ENCODE measurements around the gene UMAD1.

The UMAD1 gene

DNA sequence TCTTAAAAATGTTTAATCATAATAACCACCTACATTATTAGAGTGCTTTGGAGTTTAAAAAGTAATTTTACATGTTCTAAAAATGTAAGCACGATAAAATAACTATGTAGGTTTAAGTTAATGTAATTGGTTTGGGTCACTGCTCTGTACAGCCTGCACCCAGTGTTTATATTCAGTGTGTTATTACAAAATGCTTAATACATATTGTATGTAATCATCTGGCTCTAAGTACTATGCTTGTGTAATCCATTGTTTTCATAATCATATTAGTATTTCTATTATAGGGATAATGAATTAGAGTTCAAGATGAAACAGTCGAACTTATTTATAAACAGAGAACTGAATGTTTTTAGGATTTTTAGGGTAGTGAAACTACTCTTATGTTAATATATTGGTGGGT is 64.8 kb downstream of the UMAD1 start:
- Histone ChIP-seq H3K4me1 (peaks cover 0 to 35% (median 5%) of the 10 kb centered on the region in 4 donors), H3K27me3 (no peaks in the 10 kb centered on the region), H3K9me3 (no peaks in the 10 kb centered on the region), H3K27ac (no peak overlapping the region), H3K4me3 (no peak overlapping the region), H3K36me3 (no peaks in the 10 kb centered on the region)
- intact Hi-C loops (cut with DNase I; ENCODE audit: low total_unique reads) = no loop called here
- TF ChIP-seq, protein P1, sequence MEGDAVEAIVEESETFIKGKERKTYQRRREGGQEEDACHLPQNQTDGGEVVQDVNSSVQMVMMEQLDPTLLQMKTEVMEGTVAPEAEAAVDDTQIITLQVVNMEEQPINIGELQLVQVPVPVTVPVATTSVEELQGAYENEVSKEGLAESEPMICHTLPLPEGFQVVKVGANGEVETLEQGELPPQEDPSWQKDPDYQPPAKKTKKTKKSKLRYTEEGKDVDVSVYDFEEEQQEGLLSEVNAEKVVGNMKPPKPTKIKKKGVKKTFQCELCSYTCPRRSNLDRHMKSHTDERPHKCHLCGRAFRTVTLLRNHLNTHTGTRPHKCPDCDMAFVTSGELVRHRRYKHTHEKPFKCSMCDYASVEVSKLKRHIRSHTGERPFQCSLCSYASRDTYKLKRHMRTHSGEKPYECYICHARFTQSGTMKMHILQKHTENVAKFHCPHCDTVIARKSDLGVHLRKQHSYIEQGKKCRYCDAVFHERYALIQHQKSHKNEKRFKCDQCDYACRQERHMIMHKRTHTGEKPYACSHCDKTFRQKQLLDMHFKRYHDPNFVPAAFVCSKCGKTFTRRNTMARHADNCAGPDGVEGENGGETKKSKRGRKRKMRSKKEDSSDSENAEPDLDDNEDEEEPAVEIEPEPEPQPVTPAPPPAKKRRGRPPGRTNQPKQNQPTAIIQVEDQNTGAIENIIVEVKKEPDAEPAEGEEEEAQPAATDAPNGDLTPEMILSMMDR (IDR thresholded peaks at IDR 0.05) = no peak
- no peak for DNase-seq

DNA sequence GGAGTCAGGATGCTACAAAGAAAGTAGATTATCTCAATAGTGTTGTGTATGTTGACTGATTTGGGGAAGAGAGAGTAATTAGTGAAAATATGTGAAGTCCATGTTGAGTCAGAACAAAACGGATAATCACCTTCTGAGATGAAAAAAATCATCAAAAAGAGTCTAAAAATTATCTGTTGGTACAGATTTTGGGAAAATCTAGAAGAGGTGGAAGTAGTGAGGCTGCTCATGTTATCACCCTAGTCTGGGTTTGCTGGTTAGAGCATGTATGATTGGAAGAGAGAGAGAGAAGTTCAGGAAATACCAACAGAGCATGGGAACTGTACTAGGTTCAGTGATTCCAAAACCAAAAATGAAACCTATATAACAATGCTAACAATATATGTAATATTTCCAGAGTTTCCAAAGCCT is 65.6 kb downstream of the UMAD1 start:
- Histone ChIP-seq H3K36me3 (no peaks in the 10 kb centered on the region), H3K4me1 (peaks cover 0 to 29% (median 5%) of the 10 kb centered on the region in 4 donors), H3K4me3 (no peak overlapping the region)

DNA sequence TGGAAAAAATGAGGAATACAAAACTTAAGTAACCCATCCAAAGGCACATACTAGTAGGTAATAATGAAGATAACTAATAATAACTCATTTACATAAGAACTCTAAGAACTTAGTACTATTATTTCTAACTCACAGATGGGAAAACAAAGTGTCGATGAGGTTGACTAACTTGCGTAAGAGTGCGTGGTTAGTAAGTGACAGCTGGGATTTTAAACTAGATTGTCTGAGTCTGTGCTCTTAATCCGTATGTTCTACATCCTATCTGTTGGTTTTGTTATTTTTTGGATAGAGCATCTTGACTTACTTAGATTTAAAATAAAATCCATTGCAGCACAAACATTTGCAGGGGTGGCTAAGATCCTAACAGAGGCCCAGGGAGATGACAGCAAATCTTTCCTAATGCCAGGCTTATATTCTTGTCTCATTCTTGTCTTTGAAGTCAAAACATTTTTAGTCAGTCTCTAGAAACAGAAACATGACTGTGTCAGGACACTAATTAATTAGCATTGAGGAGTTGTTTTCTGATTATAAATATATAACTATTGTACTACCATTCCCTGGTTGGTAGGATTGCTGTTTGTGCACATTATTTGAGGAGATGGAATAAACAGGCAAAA is 66.1 kb downstream of the UMAD1 start:
- no peaks in the 10 kb centered on the region for H3K36me3 ChIP-seq
- H3K4me3 ChIP-seq = no peak overlapping the region
- H3K9me3 ChIP-seq = no peaks in the 10 kb centered on the region
- H3K4me1 ChIP-seq = peaks cover 0 to 29% (median 5%) of the 10 kb centered on the region in 4 donors
- TF ChIP-seq, protein P1 (IDR thresholded peaks at IDR 0.05) = no peak
- H3K27ac ChIP-seq = no peak overlapping the region
- intact Hi-C loops (cut with DNase I; ENCODE audit: low total_unique reads) = no loop called here
- DNase-seq = no peak
- no peaks in the 10 kb centered on the region for H3K27me3 ChIP-seq

More for the DNA sequence above, 65.6 kb downstream of the UMAD1 start:
- no peaks in the 10 kb centered on the region for H3K9me3 ChIP-seq
- no peaks in the 10 kb centered on the region for H3K27me3 ChIP-seq
- no peak for DNase-seq
- intact Hi-C loops (cut with DNase I; ENCODE audit: low total_unique reads) = no loop called here
- H3K27ac ChIP-seq = no peak overlapping the region
- TF ChIP-seq, protein P1 (IDR thresholded peaks at IDR 0.05) = no peak

DNA sequence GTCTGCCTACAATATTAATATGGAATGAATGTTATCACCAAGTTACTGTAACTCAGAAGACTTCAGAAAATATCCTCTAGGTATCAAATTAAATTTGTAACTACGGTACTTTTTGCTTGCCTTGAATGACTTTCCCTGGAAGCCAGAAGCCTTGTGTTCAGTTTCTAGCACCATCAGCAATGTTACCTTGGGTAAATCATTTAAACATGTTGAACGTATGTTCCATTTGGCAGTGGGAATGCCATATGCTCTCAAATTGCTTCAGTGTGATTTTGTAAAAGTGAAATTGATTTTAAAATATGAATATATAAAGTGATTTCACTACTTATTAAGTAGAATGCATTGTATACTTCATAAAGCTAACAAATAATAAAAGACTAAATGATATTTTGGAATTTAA is 66.7 kb downstream of the UMAD1 start:
- intact Hi-C loops (cut with DNase I; ENCODE audit: low total_unique reads) = no loop called here
- no peaks in the 10 kb centered on the region for H3K9me3 ChIP-seq
- no peak for DNase-seq
- no peak overlapping the region for H3K4me3 ChIP-seq
- H3K27ac ChIP-seq = no peak overlapping the region
- TF ChIP-seq, protein P1 (IDR thresholded peaks at IDR 0.05) = no peak
- no peaks in the 10 kb centered on the region for H3K27me3 ChIP-seq
- peaks cover 0 to 29% (median 5%) of the 10 kb centered on the region in 4 donors for H3K4me1 ChIP-seq
- H3K36me3 ChIP-seq = no peaks in the 10 kb centered on the region

DNA sequence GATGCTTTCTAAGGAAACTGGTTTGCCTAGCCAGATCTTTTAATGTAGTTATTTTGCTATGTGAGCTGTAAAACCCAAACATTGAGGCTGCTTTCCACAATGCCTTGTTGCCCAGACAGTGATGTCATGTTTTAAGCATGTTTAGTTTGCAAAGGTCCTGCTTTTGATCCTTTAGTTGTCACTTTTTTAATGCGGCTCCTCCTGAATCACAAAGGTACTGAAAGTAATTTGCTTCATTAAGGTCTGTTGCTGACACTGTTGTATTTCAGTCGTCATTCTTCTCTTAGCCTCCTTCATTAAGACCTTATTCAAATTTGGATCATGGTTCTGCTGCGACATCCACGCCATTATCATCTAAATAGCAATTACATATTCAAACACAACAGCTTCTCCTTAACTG is 67.3 kb downstream of the UMAD1 start:
- TF ChIP-seq, protein P1 (IDR thresholded peaks at IDR 0.05) = no peak
- Histone ChIP-seq H3K27me3 (no peaks in the 10 kb centered on the region), H3K27ac (no peak overlapping the region), H3K36me3 (no peaks in the 10 kb centered on the region), H3K9me3 (no peaks in the 10 kb centered on the region), H3K4me3 (no peak overlapping the region), H3K4me1 (peaks cover 0 to 29% (median 5%) of the 10 kb centered on the region in 4 donors)
- no peak for DNase-seq
- intact Hi-C loops (cut with DNase I; ENCODE audit: low total_unique reads) = no loop called here
